ENCODE data around the gene AP2S1.

Gene AP2S1

DNA sequence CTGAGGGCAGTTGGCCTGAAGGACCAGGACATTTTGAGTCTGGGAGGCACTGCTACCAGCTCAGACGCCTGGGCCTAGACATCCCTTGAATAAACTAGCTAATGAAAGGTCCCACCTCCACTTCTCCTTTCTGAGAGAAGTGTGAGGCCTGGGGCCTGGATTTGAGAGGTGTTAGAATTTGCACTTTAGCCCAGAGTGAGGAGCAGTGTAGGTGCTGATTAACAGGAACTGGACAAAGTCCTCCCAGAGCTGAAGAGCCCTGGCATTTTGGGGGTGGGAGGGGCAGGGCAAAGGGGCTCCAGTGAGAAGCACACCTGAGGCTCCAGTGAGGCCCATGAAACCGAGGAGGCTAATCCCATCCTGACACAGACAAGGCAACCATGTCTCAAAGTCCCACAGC is 47.1 kb downstream of the AP2S1 start:
- no peak for DNase-seq

DNA sequence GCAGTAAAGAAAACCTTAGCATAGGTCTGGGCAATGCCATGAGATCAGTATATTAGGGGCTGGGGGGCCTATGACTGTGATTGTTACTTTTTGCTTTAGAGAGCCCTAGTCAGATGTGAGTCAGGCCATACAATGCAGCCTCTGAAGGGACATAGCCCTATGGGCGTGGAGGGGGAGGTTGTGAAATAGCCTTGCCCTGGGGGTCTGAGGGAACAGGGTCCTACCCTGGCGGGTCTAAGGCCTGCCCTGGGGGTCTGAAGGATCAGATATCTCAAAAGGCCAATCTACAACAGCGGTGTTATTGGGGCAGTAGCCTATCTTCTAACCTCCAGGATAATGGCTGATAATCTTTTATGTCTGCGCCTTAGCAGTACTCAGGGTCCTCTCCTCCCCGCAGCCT is 48.5 kb downstream of the AP2S1 start:
- no peak for DNase-seq

DNA sequence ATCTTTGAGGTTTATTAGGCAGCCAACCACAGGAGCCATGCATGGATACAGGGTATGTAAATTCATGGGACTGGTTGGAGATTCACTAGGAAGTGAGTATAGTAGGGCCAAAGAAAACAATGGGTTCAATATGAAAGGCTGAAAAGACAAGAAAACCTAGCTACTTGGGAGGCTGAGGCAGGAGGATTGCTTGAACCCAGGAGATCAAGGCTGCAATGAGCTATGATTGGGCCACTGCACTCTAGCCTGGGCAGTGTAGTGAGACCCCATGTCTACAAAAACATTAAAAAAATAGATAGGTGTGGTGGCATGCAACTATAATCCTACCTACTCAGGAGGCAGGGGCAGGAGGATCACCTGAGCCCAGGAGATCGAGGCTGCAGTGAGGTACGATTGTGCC is 51.9 kb downstream of the AP2S1 start:
- DNase-seq, result no peak

DNA sequence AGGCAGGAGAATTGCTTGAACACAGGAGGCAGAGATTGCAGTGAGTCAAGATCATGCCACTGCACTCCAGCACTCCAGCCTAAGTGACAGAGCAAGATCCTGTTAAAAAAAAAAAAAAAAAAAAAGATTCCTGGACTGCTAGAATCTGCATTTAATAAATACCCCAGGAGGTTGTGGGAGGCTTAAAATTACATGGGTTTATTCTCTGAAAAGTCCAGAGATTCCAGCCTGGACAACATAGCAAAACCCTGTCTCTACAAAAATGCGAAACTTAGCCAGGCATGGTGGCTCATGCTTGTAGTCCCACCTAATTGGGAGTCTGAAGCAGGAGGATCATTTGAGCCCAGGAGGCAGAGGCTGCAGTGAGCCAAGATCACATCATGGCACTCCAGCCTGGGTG is 52.8 kb downstream of the AP2S1 start:
- no peak for DNase-seq

DNA sequence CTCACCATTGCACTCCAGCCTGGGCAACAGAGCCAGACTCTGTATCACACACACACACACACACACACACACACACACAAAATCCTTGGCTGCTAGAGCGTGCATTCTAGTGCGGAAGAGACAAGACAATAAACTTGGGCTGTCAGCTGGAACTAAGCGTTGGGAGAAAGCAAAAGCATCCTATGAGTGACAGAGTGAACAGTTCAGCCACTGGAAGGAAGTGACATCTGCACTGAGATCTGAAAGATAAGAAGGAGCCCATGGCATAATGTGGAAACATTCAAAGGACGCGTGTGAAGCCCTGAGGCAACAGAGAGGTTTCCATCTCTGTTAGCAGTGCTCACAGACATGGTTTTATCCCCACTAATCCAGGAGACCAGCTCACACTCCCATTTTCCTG is 58.7 kb downstream of the AP2S1 start:
- no peak for DNase-seq

DNA sequence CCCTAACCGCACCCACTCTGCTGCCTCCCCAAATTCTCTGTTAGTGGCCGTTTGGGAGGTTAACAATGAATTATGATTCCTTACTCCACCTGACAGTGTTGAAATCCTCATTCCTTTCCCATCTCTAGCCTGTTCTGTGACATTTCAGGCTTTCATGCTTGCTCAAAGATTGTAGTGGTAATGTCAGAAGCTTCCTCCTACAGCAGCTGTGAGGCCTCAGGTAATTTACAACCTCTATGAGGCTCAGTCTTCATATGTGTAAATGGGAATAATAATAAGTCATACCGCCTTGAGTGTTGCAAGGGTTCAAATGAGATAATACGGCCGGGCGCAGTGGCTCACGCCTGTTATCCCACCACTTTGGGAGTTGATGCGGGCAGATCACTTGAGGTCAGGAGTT is 61.3 kb downstream of the AP2S1 start:
- DNase-seq, result no peak

DNA sequence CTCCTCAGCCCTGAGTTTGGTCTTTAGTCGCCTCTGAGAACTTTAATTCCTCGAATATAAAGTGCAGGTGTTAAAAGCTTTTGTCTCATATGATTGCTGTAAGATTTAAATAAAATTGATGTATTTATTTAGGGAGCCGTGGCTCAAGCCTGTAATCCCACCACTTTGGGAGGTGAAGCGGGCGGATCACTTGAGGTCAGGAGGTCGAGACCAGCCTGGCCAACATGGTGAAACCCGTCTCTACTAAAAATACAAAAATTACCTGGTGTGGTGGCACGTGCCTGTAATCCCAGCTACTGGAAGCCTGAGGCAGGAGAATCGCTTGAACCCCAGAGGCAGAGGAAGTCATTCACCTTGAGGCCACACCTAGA is 61.7 kb downstream of the AP2S1 start:
- no peak for DNase-seq

DNA sequence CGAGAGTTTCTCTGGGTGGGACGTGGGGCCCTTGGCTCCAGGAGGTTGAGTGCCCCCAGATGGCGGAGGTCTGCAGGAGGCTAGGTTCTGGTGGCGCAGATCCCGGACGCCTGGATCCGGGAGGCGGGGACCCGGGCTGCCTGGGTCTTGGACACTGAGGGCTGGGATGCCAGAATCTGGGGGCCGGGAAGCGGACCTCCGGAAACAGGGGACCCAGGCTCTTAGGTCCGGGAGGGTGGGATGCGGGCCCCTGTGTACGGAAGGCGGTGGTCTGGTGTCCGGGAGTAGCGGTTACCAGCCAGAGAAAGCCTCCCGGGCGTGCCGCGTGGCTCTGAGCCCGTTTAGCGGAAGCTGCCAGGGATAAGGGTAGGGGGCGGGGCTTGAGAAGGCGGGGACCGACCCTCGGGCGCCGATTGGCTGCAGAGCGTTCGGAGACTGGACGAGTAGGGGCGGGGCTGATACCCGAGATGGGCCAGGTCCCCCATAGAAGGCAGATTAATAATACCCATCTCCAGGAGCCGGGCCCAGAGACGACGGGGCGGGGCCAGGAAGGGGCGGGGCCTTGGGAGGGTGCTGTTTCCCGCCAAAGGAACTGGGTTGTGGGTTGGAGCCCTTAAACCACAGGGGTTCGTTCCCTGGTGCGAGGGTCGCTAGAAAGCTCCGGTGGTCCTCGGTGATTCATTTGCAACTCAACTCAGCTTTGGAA is 62.2 kb downstream of the AP2S1 start, which contains the start of gene SLC1A5:
Gene SLC1A5, minus strand, starts transcription at position 333 of the 706 bp plus-strand sequence. CDS start 629 bp downstream, outside the sequence.
- DNase-seq, result peak in 13 of 14 donors; percentile 2 to 82 (median 60)

All from C1 segment of cervical spinal cord (tissue), 14 donors.